GM21390 (cell line): ENCODE measurements around the gene UROS.
A peak's percentile ranks its signal among the peaks of the same experiment; 100 is the strongest.

Source experiments
- ATAC-seq: cut with Tn5 transposase; IDR thresholded peaks from one replicate; pipeline ENCODE4 v1.9.1; 2021; ENCODE audit not compliant: unreplicated experiment

UROS gene

GRCh38 chr10:125822878-125823662, at the start of gene UROS, which contains the start of gene BCCIP:
Gene UROS (minus strand): TSS chr10:125823258. CDS start chr10:125816499, 6,759 bp downstream.
Gene BCCIP (plus strand): TSS chr10:125823546. CDS start chr10:125823558, 12 bp downstream.
- peak; percentile 72 for ATAC-seq

GRCh38 chr10:125871338-125871737, 48.3 kb upstream of the UROS start:
- no peak for ATAC-seq

- ATAC-seq = no peak
Measured at GRCh38 chr10:125868372-125868975, 45.4 kb upstream of the UROS start.

GRCh38 chr10:125866421-125867029, 43.5 kb upstream of the UROS start:
- ATAC-seq = no peak

- no peak for ATAC-seq
Measured at GRCh38 chr10:125865120-125865519, 42.1 kb upstream of the UROS start.

- ATAC-seq = no peak
Measured at GRCh38 chr10:125859128-125859817, 36.2 kb upstream of the UROS start.

GRCh38 chr10:125857185-125857760, 34.2 kb upstream of the UROS start:
- no peak for ATAC-seq

- ATAC-seq = no peak
Measured at GRCh38 chr10:125852487-125852886, 29.4 kb upstream of the UROS start.

- no peak for ATAC-seq
Measured at GRCh38 chr10:125850766-125851731, 28.0 kb upstream of the UROS start.

GRCh38 chr10:125849448-125849847, 26.4 kb upstream of the UROS start:
- no peak for ATAC-seq

- no peak for ATAC-seq
Measured at GRCh38 chr10:125848857-125849256, 25.8 kb upstream of the UROS start.

- ATAC-seq = no peak
Measured at GRCh38 chr10:125848371-125848770, 25.3 kb upstream of the UROS start.

GRCh38 chr10:125846894-125847293, 23.8 kb upstream of the UROS start:
- ATAC-seq = no peak

GRCh38 chr10:125845617-125846016, 22.6 kb upstream of the UROS start:
- ATAC-seq = no peak

- ATAC-seq = no peak
Measured at GRCh38 chr10:125844751-125845221, 21.7 kb upstream of the UROS start.

GRCh38 chr10:125843603-125844329, 20.7 kb upstream of the UROS start:
- ATAC-seq = no peak

GRCh38 chr10:125840955-125841354, 17.9 kb upstream of the UROS start:
- ATAC-seq = no peak

- ATAC-seq = no peak
Measured at GRCh38 chr10:125840406-125840805, 17.3 kb upstream of the UROS start.
